Hematopoietic multipotent progenitor cell (in vitro differentiated cells): ENCODE measurements around the gene FGF12. TPM values are rescaled to one million over a fixed set of nuclear protein-coding genes. Genes with fewer than 3 reads are reported as not detected.

Experiments used
- DNase-seq, 3 donors: peaks; one replicate each; pipeline ENCODE4 v3.0.0-alpha.2; 2011 to 2015; ENCODE audit warnings: low read depth in 2 of 3, low spot score in 2 of 3
- total RNA-seq: library from RNA; depleted of rRNA; stranded (reverse); fragments of >200 nt; gene quantifications from one replicate; pipeline ENCODE4 v1.2.3, GENCODE V29; 2012

The FGF12 gene
- total RNA-seq, 1 donor = not detected

GRCh38 chr3:192220915-192221314, 506.4 kb downstream of the FGF12 start:
- no peak for DNase-seq

GRCh38 chr3:192219926-192220325, 507.4 kb downstream of the FGF12 start:
- peak in 1 of 3 donors; percentile 20 for DNase-seq

- DNase-seq = no peak
Measured at GRCh38 chr3:192216067-192216466, 511.3 kb downstream of the FGF12 start.

DNA sequence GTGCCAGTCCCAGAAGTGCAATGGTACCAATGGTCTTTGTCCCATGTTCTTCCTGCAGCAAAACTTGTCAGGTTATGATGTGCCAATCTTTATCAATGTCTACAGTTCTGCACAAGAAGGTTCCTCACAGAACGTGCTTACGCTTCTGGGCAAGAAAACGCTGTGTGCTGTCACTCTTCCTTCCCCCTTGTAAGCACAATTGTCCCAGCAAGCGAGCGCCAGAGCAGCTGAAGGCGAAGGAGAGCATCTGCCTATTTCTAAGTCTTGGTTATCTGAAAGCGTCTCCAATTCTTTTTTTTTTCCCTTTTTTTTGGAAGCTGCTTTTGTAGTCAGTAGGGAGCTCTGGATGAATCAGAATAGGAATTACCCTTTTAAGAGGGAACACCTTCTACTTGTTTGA, 514.4 kb downstream of the FGF12 start:
- DNase-seq = no peak

DNA sequence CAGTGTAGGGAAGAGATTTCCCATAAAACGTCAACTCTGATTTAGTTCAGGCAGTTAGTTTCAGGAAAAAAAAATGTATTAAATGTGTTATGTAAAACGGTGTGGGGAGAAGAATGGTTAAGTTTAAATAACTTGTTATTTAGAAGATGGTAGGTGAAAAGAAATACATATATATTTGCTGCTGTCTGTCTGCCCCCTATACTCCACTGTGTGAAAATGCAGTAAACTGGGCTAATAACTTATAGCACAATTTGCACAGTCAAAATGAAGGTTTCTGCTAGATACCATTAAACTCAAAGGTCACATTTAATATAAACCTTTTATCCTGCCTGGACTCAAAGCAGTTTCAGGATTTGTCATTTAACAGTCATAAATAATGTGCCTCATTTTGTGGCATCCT, 515.0 kb downstream of the FGF12 start:
- no peak for DNase-seq

- no peak for DNase-seq
Measured at GRCh38 chr3:192207651-192208050, 519.7 kb downstream of the FGF12 start.

DNA sequence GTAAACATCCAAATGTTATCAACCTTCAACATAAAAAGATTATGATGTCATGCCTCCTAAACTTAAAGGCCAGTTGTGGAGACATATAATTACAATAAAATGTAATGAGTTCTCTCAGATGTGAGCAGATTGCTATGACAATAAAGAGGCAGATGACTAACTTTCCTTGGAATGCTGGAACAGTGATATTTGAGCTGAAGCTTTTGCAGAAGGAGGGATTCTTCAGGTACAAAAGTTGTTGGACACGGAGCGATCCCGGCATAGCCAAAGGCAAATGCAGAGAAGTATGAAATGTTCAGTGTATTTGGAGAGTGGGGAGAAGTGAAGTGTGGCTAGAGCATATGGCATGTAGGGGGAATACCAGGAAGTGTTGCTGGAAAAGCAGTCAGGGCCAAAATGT, 520.1 kb downstream of the FGF12 start:
- no peak for DNase-seq

- no peak for DNase-seq
Measured at GRCh38 chr3:192194085-192194484, 533.3 kb downstream of the FGF12 start.

DNA sequence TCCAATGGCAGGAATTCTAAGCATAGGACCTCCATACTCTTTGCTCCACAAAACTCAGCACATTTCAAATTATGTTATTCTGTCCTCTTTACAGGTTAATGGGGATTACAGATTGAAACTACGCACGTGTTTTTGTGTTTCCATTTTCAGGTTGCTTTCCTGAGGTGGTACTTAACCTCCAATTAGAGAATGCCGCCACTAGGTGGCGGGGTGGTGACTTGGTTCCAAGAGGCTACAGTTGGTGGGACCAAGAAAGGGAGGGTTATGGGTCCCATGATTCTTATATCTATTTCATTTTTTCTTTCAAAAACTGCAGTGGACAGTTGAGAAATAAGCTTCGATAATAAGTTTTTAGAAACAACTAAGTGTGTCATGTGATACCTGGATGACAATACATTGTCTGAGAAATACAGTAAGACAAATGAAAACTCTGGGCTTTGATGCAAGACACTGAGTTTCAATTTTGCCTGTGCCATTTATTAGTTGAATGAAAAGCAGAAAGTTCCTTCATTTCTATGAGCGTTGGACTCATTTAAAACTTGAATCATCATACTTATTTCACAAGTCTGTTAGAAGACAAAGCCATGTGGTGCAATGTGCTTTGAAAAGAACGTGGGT, 539.0 kb downstream of the FGF12 start:
- peak in 2 of 3 donors; percentile 55 to 82 for DNase-seq

DNA sequence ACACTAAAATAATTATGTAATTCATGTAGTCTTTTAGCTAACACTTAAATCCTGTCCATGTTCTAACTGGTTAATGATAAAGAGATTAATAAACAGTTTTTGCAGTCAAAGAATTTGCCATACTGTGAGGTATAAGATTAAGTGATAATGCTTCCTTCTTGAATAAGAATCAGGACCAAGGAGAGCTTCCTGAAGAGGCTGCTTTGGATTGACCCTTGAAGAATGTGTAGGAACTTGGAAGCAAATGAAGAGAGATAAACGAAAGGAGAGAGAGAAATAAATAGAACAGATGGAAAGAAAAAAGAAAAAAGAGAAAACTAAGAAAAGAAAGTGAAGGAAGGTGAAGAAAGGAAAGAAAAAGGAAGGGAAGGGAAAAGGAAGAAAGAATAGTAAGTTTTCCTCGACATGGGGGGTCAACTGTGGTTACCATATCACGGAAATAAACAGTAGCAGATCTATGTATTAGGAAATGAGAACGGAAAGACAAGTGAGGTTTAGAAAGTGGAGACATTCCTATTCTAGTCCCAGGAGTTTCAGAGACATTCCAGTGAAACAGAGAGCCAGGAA, 539.8 kb downstream of the FGF12 start:
- no peak for DNase-seq

DNA sequence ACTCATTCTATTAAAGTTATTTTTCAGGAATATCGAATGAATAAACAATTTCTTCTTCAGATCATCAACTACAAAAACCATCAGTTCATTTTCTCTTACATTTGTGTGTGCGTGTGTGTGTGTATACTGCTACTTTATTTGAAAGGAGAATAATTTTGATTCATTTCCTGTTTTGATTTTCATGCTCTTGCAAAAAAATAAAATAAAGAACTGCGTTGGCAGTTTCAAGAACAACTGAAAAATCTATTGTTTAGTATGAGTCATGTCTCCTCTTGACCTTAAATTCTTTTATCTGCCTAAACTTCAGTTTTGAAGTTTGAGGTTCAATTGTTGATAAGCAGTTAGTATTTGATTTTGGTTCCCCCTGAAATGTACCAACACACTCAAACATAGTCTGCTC, 540.8 kb downstream of the FGF12 start:
- DNase-seq = no peak

DNA sequence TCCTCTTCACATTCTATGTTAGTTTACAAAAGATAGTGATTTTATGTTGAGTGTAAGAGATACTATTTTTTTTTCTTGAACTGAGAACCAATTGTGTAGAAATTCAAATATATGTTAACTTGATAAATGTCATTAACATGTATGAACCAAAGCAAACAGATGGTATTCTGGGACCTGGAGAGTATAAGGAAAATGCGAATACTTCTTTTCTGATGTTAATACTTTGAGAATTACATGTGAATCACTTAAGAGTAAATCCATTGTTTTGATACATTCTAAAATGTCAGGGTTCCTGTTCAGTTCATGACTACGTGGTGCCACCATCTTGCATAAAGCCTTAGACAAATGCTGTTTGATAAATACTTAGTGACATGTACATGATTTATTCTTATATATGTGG, 541.3 kb downstream of the FGF12 start:
- DNase-seq = no peak

- no peak for DNase-seq
Measured at GRCh38 chr3:192183109-192183508, 544.2 kb downstream of the FGF12 start.

DNA sequence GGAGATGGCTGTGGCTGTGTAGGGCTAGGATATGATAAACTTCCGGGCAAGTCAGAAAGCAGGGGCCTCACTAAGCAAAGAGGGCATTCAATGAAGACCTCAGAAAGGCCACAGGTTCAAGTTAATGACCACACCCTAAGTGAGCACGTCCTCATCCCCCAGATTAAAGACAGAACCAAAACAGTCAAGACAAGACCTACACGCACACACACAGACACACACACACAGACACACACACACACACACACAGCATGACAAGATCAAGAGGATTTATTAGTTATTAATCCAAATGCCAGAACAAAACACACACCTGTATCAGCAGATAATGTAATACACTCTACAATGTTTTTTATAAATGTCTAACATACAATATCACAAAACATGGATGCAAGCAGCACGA, 546.2 kb downstream of the FGF12 start:
- DNase-seq = no peak

- no peak for DNase-seq
Measured at GRCh38 chr3:192177383-192177782, 550.0 kb downstream of the FGF12 start.

DNA sequence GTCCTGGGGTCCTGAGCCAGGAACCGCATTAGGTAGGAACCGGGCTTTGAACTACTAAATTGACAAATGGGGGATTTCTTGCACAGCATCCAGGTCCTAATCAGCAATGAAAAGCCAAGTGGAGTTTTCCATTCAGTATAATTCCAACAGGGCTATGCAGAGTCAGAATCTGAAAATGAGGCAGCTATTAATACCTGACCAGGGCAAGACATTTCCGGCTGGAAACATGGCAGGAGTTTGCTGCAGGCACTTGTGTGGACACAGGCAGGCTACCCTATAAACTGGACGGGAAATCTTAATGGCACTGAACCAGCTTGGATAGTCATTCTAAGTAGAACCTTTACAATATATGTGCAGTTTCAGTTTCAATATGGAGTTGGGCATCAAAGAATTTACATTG, 553.1 kb downstream of the FGF12 start:
- no peak for DNase-seq

DNA sequence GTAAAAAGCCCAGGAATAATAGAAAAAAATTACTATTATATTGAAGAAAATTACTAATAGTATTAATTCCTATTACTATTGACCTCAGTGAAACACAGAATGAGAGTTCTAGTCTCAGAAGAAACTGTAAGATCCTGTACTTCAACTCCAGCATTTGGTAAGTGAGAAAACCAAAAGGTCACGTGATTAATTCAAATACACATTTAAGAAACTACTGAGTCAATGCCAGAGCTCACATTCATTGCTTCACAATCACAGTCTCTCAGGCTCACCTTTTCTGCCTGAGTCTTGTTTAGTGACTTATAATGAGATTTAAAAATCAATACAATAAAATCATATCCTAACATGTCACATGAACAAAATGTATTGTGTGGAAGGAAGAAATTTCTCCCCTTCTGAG, 556.1 kb downstream of the FGF12 start:
- no peak for DNase-seq

DNA sequence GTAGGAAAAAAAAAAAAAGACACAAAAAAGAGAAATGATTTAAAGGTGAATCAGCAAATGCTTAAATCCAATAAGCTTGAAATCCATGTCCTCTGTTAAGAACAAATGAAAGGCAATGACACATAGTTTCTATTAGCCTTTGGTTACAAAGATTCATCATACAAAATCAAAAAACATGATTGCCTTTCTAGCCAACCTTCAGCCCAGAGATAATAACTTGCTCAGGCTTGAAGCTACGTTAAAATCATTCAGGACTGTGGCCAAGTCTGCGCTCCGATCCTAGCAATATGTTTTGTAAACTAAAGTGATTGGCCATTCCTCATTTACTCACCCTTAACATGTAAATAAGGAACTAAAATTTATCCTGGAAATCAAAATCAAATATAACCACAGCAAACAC, 556.7 kb downstream of the FGF12 start:
- DNase-seq = no peak

GRCh38 chr3:192170031-192170430, 557.3 kb downstream of the FGF12 start:
- no peak for DNase-seq

GRCh38 chr3:192169332-192169915, 557.9 kb downstream of the FGF12 start:
- no peak for DNase-seq

DNA sequence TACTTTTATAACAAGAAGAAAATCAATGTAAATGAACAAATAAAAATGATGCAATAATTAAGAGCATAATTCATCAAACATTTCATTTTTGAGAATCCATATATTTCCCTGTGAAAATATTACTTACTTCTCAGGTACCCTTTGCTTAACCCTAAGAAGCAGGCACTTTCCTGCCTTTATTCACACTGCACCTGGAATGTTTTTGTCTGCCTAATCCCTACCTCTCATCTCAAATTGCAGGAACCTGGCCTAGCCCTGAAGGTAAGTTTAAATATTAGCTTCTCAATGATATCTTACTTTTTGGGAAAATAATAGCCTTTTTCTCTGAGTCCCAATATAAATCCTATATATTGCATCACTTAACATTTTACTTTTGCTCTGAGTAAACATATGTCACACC, 559.1 kb downstream of the FGF12 start:
- DNase-seq = no peak

- no peak for DNase-seq
Measured at GRCh38 chr3:192165552-192165951, 561.8 kb downstream of the FGF12 start.

DNA sequence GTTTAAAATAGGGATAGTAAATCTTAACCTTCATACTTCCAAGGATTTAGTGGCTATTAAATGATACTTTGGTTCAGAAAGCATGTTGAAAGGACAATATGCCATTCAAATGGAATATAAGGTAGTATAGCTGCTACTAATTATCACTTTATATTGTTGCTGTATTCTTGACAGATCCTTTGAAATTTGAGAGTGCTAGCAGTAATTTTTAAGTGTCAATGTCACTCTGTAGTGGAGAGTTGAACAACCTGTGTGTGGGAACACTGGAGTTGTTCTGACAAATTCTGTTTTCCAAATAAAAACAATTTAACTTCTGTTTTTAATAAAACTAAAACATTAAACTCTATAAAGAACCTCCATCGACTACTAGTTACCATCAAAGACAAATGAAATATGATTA, 565.7 kb downstream of the FGF12 start:
- no peak for DNase-seq
